Amniotic stem cell (primary cell): ENCODE measurements around the gene NPR1.

Experiments used
- DNase-seq: peaks from one replicate; lab custom pipeline; 2025; lab: John Stamatoyannopoulos, UW

Gene NPR1

GRCh38 chr1:153727463-153728304 lies 49.2 kb downstream of the NPR1 start, which contains the start of gene INTS3:
TSS of gene INTS3 (plus strand) at chr1:153728050. CDS start at chr1:153728635, 585 bp downstream.
- peak; percentile 99 for DNase-seq

GRCh38 chr1:153728305-153729066 lies 50.0 kb downstream of the NPR1 start:
- DNase-seq, result no peak

- no peak for DNase-seq
These were observed 52.0 kb downstream of the NPR1 start for GRCh38 chr1:153730468-153730988.

- DNase-seq, result no peak
These were observed 55.5 kb downstream of the NPR1 start for GRCh38 chr1:153733970-153734369.

GRCh38 chr1:153734396-153735089 lies 56.1 kb downstream of the NPR1 start:
- DNase-seq, result no peak

GRCh38 chr1:153735090-153735420 lies 56.6 kb downstream of the NPR1 start:
- no peak for DNase-seq

- no peak for DNase-seq
These were observed 63.5 kb downstream of the NPR1 start for GRCh38 chr1:153741986-153742385.

- DNase-seq, result no peak
These were observed 64.1 kb downstream of the NPR1 start for GRCh38 chr1:153742411-153743142.
